Kidney epithelial cell (primary cell): ENCODE data around the gene IGSF11. TPM values are rescaled to one million over a fixed set of nuclear protein-coding genes. Genes with fewer than 3 reads are reported as not detected.

Source experiments
- DNase-seq: peaks from one replicate; pipeline ENCODE4 v3.0.0-alpha.2; 2010; ENCODE audit warnings: low read depth
- H3K27me3 ChIP-seq: 2 replicates; pipeline ENCODE4 v1.6.0; 2011; ENCODE audit warnings: low read length; ENCODE audit not compliant: control insufficient read depth, insufficient read depth
- H3K36me3 ChIP-seq: 2 replicates; pipeline ENCODE4 v1.5.1; 2011; ENCODE audit warnings: low read length; ENCODE audit not compliant: control insufficient read depth, insufficient read depth
- H3K4me3 ChIP-seq: 2 replicates; pipeline ENCODE4 v1.5.1; 2011; ENCODE audit warnings: low read depth, mild to moderate bottlenecking, control low read depth, low read length
- total RNA-seq: library from RNA; depleted of rRNA; stranded (reverse); fragments of >200 nt; gene quantifications from 2 replicates; pipeline ENCODE4 v1.2.3, GENCODE V29; 2015
- TF ChIP-seq, protein P1 (sequence below): IDR thresholded peaks from 2 replicates; pipeline ENCODE4 v1.5.1; 2011; ENCODE audit warnings: mild to moderate bottlenecking, moderate library complexity, low read length, control low read depth, inconsistent platforms; ENCODE audit not compliant: insufficient read depth, poor library complexity, severe bottlenecking

The IGSF11 gene
- total RNA-seq, 1 donor from 2014 or later = not detected

DNA sequence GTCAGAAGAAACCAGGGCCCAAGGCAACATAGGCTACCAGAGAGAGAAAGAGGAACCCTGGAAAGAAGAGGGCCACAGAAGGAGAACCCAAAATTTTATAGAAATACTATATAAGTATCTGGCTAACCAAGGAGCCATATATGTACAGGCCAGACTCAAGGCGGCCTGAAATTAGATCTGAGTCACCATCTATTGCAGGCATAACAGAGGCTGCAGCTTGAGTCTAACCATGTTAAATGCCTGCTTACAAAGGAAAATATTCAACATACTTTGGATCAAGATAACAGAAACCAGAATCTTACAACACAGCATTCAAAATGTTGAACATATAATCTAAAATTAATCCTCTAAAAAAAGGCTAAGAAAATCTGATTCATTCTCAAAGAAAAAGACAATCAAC lies 23.1 kb downstream of the IGSF11 start:
- no peak for DNase-seq
- Histone ChIP-seq H3K4me3 (no peak overlapping the region), H3K27me3 (no peaks in the 10 kb centered on the region), H3K36me3 (no peaks in the 10 kb centered on the region)
- TF ChIP-seq, protein P1, sequence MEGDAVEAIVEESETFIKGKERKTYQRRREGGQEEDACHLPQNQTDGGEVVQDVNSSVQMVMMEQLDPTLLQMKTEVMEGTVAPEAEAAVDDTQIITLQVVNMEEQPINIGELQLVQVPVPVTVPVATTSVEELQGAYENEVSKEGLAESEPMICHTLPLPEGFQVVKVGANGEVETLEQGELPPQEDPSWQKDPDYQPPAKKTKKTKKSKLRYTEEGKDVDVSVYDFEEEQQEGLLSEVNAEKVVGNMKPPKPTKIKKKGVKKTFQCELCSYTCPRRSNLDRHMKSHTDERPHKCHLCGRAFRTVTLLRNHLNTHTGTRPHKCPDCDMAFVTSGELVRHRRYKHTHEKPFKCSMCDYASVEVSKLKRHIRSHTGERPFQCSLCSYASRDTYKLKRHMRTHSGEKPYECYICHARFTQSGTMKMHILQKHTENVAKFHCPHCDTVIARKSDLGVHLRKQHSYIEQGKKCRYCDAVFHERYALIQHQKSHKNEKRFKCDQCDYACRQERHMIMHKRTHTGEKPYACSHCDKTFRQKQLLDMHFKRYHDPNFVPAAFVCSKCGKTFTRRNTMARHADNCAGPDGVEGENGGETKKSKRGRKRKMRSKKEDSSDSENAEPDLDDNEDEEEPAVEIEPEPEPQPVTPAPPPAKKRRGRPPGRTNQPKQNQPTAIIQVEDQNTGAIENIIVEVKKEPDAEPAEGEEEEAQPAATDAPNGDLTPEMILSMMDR = no peak

DNA sequence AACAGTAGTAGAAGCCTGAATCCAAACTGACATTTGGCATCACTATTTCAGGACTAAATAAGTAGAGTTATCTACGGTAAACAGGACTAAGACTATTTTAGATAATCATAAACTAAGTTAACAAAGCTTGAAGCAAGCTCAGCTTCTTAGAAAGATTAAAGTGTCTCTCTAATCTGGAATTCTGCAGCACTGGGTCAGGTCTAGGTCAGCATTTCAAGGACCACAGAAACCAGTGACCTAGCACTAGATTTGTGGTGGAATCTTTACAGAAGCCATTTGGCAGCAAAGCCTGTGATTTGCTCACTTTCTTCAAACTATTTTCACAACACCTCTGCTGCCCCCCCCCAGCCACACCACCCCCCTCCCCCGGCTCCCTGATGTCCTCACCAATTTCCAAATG lies 37.5 kb downstream of the IGSF11 start:
- TF ChIP-seq, protein P1 = no peak
- no peak overlapping the region for H3K4me3 ChIP-seq
- DNase-seq = no peak
- no peaks in the 10 kb centered on the region for H3K27me3 ChIP-seq
- no peaks in the 10 kb centered on the region for H3K36me3 ChIP-seq

DNA sequence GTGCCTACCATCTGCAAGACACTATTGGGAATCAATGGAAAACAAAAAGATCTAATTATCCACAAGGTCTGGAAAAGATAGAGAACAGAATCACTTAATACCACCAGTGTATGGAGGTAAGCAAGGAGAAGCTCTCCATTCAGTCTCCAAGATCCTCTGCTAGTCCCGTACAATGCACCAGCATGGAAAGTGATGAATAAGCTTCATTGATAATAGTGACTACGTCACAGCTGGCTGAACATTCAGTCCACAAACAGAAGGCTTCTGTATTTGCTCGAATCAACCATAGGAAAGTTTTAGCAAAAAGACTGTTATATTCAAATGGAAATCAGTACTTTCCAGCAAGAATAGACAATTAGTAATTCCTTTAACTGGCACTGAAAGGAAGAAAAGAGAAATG lies 42.9 kb downstream of the IGSF11 start:
- H3K36me3 ChIP-seq = no peaks in the 10 kb centered on the region
- DNase-seq = no peak
- H3K27me3 ChIP-seq = no peaks in the 10 kb centered on the region
- TF ChIP-seq, protein P1 = no peak
- no peak overlapping the region for H3K4me3 ChIP-seq

DNA sequence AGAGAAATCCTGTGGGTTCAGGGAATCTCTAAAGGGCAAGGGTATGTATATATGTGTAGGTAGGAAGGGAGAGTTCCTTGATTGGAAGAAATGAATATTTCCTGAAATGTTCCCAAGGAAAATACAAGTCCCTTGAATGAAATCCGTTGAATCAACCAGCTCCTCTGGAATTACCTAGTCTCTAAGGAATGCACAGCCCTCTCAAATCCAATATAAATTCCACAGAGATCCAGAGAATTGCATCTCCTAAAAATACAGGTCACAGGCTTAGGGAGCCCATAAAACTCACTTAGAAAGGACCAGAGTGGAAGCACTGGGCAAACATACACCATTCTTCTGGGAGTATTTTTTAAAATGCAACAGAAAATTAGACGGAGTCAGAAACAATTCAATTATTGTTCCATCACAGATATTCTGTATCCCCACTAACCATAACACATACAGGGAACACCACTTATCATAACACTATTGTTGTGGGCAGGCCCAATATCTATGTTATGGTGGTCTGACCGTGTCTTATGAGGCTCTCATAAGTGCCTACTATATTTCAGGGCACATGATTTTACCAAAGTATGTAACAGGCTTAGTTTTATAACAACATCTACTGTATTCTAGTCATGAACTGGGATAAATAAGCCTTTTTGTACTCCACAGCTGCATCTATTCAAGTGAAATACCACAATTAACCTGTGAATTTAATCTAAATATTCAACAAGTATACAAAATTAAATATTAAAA lies 43.7 kb downstream of the IGSF11 start:
- TF ChIP-seq, protein P1 = no peak
- DNase-seq = no peak
- no peak overlapping the region for H3K4me3 ChIP-seq
- H3K36me3 ChIP-seq = no peaks in the 10 kb centered on the region
- no peaks in the 10 kb centered on the region for H3K27me3 ChIP-seq

DNA sequence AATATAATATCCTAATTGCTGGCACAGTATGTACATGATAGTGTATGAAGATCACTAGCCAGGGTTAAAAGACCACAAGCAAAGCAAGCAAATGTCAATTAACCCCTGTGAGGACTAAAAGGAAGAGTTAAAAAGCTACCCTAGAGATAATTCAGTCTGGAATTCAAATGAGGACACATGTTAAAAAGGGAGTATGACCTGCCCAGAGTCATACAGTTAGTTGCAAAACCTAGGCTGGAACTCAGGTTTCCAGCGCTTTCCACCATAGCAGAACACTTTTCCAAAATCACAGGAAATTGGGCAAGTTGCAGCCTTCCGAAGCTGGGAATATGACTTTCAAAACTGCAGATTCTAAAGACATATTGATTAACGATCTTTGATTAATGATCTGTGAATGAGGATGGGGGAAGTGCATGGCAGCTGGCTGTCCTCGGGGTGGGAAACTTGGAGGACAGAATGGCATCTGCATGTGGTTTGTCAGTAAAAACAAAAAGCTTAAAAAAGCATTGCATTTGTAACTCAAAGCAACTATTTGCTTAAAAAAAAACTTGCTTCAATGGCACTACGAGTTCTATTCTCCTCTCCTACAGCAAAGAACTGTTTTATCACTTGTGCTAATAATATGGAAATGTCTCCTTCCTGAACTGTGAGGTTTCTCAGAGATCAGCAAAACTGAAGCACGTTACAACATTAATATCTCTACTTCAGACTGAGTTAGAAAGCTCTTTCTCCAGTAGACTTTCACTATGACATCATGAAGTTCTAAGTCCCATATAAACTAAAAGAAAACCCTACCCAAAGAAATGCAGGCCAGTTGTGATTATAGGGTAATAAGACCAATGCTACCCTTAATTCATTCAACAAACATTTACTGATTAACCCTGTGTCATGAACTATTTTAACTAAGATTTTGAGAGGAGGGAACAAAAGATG lies 46.2 kb downstream of the IGSF11 start:
- TF ChIP-seq, protein P1 = no peak
- no peaks in the 10 kb centered on the region for H3K27me3 ChIP-seq
- no peak overlapping the region for H3K4me3 ChIP-seq
- H3K36me3 ChIP-seq = no peaks in the 10 kb centered on the region
- DNase-seq = no peak
